ENCODE measurements around the gene SKIL. TPM values are rescaled to one million over a fixed set of nuclear protein-coding genes. Genes with fewer than 3 reads are reported as not detected.
A peak's percentile ranks its signal among the peaks of the same experiment; 100 is the strongest.

The SKIL gene
- total RNA-seq, 1 donor from 2014 or later = 35.7 TPM

DNA sequence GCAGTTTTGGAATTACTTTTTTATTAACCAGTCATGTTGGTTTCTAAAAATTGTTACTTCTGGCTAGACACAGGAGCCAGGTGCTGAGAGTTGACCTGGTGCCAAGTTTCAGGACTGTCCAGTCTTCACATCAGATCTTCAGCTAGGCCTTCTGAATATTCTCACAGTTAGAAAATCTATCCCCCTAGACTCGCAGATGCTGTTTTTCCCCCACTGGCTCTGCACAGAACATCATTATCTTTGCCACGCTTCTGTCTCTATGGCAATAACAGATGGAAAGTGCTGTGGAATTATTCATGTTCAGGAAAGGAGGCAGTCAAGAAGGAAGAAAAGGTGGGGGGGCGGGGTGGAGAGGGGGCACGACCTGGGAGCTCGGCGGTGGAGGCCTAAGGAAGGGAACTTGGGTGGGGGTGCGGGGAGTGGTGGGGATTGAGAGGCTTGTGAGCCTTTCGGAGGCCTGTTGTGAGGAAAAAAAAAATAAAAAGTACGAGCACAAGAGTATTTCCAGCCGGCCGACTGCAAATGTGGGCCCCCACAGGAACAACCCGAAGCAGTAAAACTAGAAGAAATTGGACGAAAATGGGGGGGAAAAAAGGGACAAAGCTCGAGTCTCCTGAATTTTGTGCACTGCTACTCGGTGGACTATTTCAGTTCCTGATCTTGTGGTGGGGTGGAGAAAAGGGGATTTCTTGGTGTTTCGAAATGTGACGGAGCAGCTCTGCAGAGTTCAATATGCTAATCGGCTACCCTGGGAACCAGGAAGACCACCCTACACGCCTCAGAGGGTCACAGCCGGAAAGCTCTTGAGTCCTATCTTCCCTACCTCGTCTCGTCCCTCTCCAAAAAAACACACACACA, 1.5 kb upstream of the SKIL start:
- peak overlapping the region; percentile 94 for H3K27ac Mint-ChIP-seq
- DNase-seq (ENCODE audit: extremely low spot score, unreplicated experiment) = no peak
- H3K27me3 Mint-ChIP-seq = no peaks in the 10 kb centered on the region
- H3K36me3 Mint-ChIP-seq = peaks cover 8% of the 10 kb centered on the region
- peaks cover 28% of the 10 kb centered on the region for H3K4me1 Mint-ChIP-seq (ENCODE audit: unreplicated experiment)
- peak overlapping the region; percentile 89 for H3K4me3 Mint-ChIP-seq
- TF ChIP-seq, protein P1, sequence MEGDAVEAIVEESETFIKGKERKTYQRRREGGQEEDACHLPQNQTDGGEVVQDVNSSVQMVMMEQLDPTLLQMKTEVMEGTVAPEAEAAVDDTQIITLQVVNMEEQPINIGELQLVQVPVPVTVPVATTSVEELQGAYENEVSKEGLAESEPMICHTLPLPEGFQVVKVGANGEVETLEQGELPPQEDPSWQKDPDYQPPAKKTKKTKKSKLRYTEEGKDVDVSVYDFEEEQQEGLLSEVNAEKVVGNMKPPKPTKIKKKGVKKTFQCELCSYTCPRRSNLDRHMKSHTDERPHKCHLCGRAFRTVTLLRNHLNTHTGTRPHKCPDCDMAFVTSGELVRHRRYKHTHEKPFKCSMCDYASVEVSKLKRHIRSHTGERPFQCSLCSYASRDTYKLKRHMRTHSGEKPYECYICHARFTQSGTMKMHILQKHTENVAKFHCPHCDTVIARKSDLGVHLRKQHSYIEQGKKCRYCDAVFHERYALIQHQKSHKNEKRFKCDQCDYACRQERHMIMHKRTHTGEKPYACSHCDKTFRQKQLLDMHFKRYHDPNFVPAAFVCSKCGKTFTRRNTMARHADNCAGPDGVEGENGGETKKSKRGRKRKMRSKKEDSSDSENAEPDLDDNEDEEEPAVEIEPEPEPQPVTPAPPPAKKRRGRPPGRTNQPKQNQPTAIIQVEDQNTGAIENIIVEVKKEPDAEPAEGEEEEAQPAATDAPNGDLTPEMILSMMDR (conservative IDR thresholded peaks at IDR 0.05) = no peak
- no peaks in the 10 kb centered on the region for H3K9me3 Mint-ChIP-seq

DNA sequence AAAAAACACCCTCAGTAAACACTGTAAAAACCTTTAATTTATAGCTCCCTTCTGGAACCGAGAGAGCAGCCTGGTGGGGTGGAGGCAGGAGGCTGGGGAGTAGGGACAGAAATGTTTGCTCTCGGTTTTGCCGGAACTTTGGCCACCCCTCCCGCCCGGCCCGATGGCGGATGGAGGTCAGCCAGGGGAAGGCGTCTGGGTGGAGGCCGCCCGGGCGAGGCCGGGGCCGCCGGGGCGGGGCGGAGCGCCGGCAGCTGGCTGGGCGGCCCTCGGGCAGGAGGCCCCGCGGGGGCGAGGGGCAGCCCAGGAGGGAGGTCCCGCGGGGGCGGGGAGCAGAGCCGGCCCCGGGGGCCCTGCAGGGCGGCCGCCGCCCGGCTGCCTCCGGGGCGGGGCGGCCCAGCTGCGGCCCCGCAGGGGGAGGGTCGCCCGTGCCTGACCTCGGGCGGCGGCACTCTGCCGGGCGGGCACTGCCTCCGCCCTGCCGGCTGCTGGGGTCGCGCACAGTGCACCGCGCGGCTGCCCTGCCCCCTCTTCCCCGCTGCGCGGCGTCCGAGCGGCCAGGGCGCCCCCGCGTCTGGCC, 829 bp upstream of the SKIL start:
- no peaks in the 10 kb centered on the region for H3K9me3 Mint-ChIP-seq
- DNase-seq (ENCODE audit: extremely low spot score, unreplicated experiment) = peak; percentile 84
- peak overlapping the region; percentile 94 for H3K27ac Mint-ChIP-seq
- H3K4me3 Mint-ChIP-seq = peak overlapping the region; percentile 89
- H3K4me1 Mint-ChIP-seq (ENCODE audit: unreplicated experiment) = peaks cover 30% of the 10 kb centered on the region
- no peaks in the 10 kb centered on the region for H3K27me3 Mint-ChIP-seq
- TF ChIP-seq, protein P1 (conservative IDR thresholded peaks at IDR 0.05) = no peak
- H3K36me3 Mint-ChIP-seq = peaks cover 15% of the 10 kb centered on the region

DNA sequence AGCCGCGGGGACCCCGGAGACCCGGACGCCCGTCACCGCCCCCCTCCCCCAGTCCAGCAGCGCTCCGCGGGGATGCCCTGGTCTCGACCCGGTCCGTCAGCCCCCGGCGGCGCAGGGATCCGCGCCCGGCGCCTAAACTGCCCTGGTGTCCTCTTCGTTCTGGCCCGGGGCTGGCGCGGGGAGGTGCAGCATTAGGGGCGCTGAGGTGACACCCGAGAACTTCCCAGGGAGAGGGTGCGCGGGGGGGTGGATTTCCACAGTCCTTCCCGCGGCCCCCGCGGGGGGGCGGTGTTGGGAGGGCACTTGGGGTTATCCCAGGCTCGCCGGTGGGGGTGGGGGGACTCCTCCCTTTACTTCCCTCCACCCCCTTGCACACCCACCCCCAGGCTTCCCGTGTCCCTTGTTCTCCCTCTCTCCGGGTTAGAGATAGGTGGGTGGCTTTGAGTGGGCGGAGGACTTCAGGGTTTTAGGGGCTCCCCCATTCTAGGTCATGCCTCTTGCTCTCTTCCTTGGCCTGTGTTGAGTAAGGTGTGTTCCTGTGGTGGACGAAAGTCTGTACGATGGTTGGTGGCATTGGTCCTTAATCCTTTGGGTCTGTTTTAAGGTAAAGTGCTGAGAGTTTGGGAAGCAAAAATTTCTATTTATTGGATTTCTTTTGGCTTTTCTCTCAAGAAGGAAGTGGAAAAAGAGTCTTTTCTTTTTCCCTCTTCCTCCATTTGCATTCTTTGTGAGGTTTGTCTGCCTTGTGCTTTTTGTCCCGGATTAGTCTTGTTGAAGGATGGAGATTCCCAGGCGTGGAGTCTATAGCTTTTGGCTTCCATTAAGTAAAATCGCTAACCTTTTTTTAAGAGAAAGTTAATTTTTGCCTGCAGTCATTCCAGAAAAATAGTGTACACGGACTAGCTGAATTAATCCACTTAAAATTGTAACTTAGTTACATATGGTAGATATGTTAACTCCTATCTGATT, 811 bp downstream of the SKIL start:
- H3K9me3 Mint-ChIP-seq = no peaks in the 10 kb centered on the region
- H3K36me3 Mint-ChIP-seq = peaks cover 22% of the 10 kb centered on the region
- no peaks in the 10 kb centered on the region for H3K27me3 Mint-ChIP-seq
- TF ChIP-seq, protein P1 (conservative IDR thresholded peaks at IDR 0.05) = peak; percentile 61
- peak; percentile 84 for DNase-seq (ENCODE audit: extremely low spot score, unreplicated experiment)
- peaks cover 33% of the 10 kb centered on the region for H3K4me1 Mint-ChIP-seq (ENCODE audit: unreplicated experiment)
- H3K4me3 Mint-ChIP-seq = peak overlapping the region; percentile 92
- peak overlapping the region; percentile 92 for H3K27ac Mint-ChIP-seq

DNA sequence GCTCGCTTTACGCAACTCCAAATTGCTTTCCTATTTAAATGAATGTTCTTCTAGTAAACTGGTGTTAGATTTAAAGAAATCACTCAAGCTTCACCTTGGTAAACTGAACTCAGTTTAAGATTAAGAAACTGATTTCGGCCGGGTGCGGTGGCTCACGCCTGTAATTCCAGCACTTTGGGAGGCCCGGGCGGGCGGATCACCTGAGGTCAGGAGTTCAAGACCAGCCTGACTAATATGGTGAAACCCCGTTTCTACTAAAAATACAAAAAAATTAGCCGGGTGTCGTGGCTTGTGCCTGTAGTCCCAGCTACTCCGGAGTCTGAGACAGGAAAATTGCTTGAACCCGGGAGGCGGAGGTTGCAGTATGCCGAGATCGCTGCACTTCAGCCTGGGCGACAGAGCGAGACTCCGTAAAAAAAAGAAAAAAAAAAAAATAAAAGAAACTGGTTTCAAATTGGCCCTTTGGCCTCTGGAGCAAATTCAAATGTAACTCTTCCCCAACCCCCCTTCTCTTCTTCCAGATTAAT, 1.7 kb downstream of the SKIL start:
- Mint-ChIP-seq H3K4me1 (ENCODE audit: unreplicated experiment) (peaks cover 33% of the 10 kb centered on the region), H3K36me3 (peaks cover 26% of the 10 kb centered on the region), H3K27ac (peak overlapping the region; percentile 92)

More for the DNA sequence above, 1.7 kb downstream of the SKIL start:
- no peaks in the 10 kb centered on the region for H3K27me3 Mint-ChIP-seq
- H3K9me3 Mint-ChIP-seq = no peaks in the 10 kb centered on the region
- H3K4me3 Mint-ChIP-seq = peak overlapping the region; percentile 92
- TF ChIP-seq, protein P1 (conservative IDR thresholded peaks at IDR 0.05) = no peak
- DNase-seq (ENCODE audit: extremely low spot score, unreplicated experiment) = no peak

All from type B pancreatic cell (in vitro differentiated cells).